Stimulated activated CD4-positive, alpha-beta T cell treated with anti-CD3 and anti-CD28 coated beads, Interleukin-2, amount 100 ng/mL, for 48 hours (primary cell): ENCODE results near the gene DAP.
A peak's percentile ranks its signal among the peaks of the same experiment; 100 is the strongest.
"Not testable (repeated sequence)": the region's sequence is repeated elsewhere in the genome, so short reads cannot be mapped to it uniquely, and the experiment has no call there.

ENCODE experiments used
- DNase-seq, 2 donors: peaks; one replicate each; pipeline ENCODE4 v3.0.0-alpha.2; 2020

The DAP gene

GRCh38 chr5:10648806-10649665 lies 112.0 kb downstream of the DAP start:
- DNase-seq: no peak

DNA sequence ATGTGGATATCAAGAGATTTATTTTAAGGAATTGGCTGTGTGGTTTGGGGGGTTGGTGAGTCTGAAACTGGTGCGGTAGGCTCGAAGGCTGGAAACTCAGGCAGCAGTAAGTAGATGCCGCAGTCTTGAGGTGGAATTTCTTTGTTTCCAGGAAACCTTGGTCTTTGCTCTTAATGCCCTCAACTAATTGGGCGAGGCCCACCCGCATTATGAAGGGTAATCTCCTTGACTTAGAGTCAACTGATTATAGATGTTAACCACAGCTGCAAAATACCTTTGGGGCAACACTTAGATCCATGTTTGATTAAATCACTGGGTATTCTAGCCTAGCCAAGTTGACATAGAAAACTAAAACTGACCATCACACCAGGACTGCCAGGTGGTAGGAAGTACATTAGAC lies 113.4 kb downstream of the DAP start:
- DNase-seq: no peak

GRCh38 chr5:10645671-10646070 lies 115.4 kb downstream of the DAP start:
- no peak for DNase-seq

DNA sequence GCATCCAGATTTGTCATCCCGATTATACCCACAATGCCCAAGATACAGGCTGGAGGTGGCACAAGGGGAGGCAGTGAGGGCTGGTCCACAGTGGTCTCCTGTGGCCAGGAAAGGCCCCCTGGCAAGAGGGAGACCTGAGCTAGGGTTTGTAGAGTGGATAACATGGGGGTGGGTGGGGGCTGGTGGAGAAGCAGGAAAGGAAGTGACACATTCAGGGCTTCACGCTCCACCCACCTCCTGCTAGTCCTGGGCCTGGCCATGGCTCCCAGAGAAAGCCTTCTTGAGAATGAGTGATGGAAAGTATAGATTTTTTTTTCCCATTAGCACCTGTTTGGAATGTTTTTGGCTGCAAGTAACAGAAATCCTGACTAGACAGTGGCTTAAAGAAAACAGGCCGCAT lies 115.9 kb downstream of the DAP start:
- DNase-seq: no peak

GRCh38 chr5:10644192-10644591 lies 116.8 kb downstream of the DAP start:
- no peak for DNase-seq

GRCh38 chr5:10642367-10642766 lies 118.7 kb downstream of the DAP start:
- DNase-seq: no peak

DNA sequence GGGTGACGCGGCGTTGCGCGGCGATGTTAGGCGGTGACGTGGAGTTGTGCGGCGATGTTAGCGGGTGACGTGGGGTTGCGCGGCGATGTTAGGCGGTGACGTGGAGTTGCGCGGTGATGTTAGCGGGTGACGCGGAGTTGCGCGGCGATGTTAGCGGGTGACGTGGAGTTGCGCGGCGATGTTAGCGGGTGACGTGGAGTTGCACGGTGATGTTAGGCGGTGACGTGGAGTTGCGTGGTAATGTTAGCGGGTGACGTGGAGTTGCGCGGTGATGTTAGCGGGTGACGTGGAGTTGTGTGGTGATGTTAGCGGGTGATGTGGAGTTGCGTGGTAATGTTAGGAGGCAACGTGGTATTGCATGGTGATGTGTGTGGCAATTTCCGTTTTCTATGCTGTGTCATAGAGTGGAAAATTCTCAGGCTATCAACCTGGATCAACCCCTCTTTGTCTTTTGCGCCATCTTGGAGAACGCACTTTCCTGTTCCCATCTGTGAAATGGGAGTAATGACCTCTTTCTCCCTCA lies 121.1 kb downstream of the DAP start:
- no peak for DNase-seq

GRCh38 chr5:10638723-10639122 lies 122.3 kb downstream of the DAP start:
- DNase-seq: not testable (repeated sequence)

DNA sequence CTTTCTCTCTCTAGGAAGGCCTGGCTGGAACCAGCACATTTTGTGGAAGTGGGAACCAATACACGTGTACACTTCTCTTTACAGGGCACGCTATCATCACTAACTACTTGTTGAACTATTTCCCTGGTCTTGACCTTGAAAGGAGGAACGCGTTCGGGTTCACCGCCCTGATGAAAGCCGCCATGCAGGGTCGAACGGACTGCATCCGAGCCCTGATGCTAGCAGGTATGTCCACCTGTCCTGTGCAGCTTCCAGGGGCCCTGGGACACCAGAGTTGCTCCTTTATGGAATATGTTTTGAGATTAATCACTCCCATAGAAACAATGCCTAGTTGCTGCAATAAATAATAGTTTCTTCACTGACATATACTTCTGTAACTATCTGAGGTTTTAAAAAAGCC lies 123.1 kb downstream of the DAP start:
- DNase-seq: no peak

DNA sequence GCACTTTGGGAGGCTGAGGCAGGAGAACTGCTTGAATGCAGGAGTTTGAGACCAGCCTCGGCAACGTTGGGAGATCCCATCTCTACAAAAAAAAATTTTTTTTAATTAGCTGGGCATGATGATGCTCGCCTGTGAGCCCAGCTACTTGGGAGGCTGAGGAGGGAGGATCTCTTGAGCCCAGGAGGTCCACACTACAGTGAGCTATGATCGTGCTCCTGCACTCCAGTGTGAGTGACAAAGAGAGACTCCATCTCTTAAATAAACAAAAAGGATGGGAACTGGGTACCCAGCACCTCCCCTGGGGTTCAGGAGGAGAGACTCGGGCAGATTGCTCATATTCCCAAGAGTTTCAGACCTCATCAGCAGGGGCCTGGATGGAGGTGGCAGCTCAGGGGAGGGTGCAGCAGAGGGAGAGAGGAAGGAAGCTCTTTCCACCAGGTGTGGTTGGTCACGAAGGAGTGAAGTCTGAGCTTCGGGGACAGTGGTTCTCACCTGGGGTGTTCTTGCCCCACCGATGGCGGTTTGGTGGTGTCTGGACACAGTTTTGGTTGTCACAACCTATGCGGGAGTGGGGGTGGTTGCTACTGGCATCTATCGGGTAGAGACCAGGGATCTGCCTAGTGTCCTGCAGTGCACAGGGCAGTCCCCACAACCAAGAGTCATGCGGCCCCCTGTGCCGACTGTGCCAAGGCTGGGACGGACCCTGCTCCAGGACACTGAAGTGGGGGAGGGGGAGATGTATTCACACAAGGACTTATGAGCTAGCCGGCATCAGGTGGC lies 124.5 kb downstream of the DAP start:
- DNase-seq: no peak

GRCh38 chr5:10635867-10636350 lies 125.1 kb downstream of the DAP start:
- no peak for DNase-seq

- peak; percentile 57 to 66 for DNase-seq
Measured at GRCh38 chr5:10635257-10635866, 125.7 kb downstream of the DAP start.

DNA sequence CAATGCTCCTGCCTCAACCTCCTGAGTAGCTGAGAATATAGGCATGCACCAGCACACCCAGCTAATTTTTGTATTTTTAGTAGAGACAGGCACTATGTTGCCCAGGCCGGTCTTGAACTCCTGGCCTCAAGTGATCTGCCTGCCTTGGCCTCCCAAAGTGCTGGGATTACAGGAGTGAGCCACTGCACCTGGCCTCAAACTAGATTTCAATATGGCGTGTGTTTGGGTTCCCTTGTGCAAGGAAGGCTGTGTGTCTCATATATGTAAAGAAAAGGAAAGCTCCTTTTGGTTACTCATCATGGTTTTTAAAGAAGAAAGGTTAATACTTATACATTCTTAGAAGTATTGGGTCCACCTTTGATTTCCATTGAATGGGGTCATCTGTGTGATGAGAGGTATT lies 126.5 kb downstream of the DAP start:
- DNase-seq: no peak

GRCh38 chr5:10634050-10634449 lies 127.0 kb downstream of the DAP start:
- no peak for DNase-seq

GRCh38 chr5:10633271-10634049 lies 127.6 kb downstream of the DAP start:
- DNase-seq: peak in 1 of 2 donors; percentile 35

GRCh38 chr5:10632110-10632761 lies 128.8 kb downstream of the DAP start:
- peak; percentile 34 to 51 for DNase-seq

GRCh38 chr5:10631316-10631996 lies 129.6 kb downstream of the DAP start:
- no peak for DNase-seq

DNA sequence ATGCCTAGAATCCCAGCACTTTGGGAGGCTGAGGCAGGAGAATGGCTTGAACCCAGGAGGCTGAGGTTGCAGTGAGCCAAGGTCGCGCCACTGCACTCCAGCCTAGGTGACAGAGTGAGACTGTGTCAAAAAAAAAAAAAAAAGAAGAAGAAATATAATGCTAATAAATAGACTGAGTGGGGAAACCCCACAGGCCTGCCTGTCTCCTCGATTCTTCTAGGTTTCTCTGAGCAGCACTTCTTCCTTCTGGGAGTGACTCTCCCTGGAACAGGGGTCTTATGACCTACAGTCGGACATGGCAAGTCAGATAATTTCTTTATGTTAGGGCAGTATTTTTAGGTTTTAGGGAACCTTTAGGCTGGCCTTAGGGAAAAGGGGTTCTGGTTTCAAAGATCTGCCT lies 130.3 kb downstream of the DAP start:
- DNase-seq: not testable (repeated sequence)

DNA sequence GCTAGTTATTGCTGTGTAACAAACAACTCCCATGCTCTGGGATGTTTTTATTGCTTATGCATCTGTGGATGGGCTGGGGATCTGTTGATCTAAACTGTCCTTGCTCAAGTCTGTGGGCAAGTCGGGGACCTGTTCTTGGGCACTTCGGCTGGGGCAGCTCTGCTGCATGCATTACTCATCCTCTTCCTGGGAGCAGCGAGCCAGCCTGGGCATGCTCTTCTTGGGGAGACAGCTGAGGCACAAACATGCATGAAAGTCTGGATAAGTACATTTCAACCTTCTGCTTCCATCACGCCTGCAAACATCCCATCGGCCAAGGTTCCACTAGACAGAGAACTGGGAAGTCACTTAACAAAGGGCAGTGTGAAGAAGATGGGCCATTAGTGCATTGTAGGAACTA lies 130.9 kb downstream of the DAP start:
- no peak for DNase-seq

GRCh38 chr5:10629682-10630081 lies 131.4 kb downstream of the DAP start:
- no peak for DNase-seq
